Stimulated activated CD8-positive, alpha-beta memory T cell treated with anti-CD3 and anti-CD28 coated beads, Interleukin-7, amount 100 ng/mL, for 4 hours (primary cell): ENCODE measurements around the gene ZNF792.
"Not testable (repeated sequence)": the region's sequence is repeated elsewhere in the genome, so short reads cannot be mapped to it uniquely, and the experiment has no call there.

Experiments
- DNase-seq, 2 donors: peaks; one replicate each; pipeline ENCODE4 v3.0.0-alpha.2; 2020; ENCODE audit warnings: low read depth in 2 of 2

The ZNF792 gene

DNA sequence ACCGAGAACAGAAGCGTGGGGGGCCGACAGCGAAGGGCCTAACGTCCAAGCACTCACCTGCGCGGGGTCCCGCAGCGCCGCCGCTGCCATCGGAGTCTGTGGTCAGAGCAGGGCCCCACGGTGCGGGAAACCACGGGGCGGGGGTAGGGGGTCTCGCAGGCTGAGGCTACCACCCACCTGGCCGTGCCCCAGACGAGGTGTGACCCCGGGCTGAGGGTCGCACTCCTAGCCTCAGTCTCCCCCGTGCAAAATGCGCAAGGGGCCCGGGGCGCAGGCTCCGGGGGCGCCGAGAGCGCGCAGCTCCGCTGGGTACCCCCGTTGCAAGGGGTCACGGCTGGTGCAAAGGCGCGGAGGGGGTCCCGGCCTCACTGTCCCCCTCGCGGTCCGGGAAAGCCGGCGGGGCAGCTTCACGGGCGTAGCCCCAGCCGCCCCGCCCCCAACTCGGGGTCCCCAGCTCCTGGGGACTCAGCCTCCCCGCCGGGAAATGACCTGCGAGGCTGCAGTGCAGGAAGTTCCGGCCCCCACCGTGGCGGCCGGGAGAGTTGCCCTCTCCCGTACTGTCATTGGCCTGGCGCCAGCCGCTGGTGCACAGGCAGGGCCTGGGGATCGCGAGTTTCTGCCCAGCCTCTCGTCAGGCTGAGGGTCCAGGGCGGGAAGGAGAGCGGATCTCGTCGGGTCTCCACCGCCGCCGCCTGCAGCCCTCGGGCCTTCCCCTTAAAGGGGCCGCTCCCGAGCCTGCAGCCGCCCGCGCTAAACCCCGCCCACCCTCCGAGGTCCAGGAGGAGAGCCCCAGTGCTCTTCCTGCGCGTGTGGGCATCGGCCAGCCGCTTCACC, at the start of gene ZNF792:
Gene ZNF792, minus strand, starts transcription at position 657 of the 834 bp plus-strand sequence. Its CDS starts 567 bp downstream, at position 90.
- peak in 1 of 2 donors; percentile 35 for DNase-seq

DNA sequence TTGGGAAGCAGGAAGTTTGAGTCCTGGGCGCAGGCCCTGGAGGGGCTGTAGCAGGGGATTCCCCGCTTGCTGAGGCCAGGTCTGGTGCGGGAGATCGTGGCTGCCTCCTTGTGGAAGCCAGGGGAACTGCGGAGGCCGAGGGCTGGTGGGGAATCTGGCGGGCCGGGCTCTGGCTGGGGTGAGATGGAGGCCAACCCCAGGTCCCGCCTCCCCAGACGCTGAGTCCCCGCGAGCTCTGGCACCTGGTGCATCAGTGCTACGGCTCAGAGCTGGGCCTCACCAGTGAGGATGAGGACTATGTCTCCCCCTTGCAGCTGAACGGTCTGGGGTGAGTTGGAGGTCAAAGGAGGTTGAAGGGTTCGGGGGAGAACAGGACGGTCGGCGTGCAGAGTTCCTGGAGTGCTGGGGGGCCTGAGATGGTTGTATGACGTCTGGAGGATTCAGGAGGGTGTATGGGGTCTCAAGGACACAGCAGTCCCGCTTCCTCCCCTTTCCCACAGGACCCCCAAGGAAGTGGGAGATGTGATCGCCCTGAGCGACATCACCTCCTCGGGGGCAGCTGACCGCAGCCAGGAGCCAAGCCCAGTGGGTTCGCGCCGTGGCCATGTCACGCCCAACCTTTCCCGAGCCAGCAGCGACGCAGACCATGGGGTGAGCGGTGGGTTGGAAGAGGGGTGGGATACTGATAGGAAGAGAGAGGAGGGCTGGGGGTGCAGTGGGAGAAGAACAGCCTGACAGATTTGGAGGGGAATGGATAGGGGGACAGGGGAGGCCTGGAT, 49.2 kb upstream of the ZNF792 start:
- peak; percentile 60 to 74 for DNase-seq

DNA sequence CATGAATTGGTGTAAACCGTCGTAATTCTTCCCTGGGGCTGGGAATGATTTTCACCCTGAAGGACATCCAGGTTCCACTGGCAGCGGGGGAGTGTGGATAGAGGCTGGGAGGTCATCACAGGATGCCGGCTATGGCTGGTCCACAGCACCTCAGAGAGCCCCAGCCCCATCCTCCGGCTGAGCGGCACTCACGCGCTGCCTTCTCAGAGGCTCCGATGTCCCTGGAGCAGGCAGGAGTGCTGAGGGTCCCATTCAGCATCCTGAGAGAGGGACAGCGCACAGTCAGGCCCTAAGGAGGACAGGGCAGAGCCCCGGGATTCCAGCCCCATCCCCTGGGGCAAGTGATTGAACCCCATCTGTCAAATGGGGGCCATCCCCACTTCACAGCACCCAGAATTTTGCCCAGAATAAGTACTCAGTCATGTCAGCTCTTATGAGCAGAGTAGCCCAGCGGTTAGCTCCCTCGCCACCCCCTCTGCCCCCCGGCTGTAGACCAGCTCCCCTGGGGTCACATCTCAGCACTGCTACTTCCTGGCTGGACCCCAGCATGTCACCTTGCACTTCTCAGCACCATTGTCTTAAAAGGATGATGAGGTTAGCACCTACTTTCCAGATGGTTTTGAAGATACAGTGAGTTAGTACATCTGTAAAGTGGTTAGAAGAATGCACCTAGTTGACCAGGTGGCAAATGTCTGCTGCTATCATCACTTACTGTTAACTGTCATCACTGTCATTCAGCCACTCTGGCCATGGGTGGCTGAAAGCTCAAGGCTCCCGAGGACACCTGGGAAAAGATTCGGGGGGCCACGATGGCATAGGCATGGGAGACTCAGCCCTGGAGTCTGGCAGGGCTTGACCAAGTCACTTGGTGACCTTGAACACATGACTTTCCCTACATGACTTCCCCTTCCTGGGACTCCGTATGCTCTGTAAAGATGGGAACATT, 48.0 kb upstream of the ZNF792 start:
- DNase-seq: no peak

DNA sequence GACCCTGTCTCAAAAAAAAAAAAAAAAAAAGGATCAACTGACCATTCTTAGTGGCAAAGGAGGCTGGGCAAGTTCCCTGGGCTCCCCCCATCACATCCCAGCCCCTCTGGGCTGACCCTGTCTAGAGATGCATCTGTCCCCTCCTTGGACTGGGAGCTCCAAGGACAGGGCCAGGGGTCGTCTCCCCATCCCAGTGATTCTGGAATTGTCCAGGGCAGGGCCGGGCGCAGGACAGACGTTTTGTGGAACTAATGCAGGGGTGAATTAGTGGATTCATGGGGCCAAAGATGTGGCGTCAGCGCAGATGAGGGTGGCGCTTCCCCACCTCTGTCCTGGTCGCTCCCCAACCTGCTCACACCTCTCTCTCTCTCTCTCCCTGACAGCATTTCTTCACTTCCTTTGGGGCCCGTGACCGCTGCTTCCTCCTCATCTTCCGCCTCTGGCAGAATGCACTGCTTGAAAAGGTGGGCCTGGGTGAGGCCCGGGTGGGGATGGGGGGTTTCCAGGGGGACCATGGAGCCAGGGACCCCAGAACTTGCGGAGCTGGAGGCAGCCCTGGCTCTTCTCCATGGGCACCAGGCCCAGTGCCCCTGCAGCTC, 47.2 kb upstream of the ZNF792 start:
- DNase-seq: no peak

DNA sequence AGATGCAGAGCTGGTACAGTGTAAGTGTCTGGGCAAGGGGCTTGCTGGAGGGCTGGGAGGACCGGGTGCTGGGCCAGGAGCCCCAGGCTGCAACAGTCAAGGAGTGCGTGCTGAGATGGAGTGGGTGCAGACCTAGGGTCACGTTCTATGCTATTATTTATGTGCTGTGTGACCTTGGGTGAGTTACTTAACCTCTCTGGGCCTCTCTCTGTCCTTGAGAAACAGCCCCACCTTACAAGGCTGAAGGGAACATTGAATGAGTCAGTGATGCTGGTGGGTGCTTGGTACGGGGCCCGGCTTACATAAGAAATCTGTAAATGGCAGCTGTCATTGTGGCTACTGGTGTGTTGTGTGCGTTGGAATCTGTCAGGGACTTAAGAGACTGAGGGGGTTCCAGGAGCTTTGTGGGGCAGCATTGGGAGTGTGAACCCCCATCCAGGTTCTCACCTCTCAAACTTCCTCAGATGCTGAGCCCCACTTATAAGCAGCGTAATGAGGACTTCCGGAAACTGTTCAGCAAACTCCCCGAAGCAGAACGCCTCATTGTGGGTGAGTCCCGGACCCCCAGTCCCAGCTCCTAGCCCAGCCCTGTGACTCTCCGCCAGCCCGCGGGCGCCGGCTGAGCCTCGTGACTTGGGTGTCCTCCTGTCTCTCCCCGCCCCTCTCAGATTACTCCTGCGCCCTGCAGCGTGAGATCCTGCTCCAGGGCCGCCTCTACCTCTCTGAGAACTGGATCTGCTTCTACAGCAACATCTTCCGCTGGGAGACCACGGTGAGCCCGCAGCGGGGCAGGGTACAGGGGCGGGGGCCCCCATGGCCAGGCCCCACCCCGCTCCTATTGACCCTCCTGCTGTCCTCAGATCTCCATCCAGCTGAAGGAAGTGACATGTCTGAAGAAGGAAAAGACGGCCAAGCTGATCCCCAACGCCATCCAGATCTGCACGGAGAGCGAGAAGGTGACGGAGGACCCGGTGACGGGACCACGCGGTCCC, 45.7 kb upstream of the ZNF792 start:
- no peak for DNase-seq

DNA sequence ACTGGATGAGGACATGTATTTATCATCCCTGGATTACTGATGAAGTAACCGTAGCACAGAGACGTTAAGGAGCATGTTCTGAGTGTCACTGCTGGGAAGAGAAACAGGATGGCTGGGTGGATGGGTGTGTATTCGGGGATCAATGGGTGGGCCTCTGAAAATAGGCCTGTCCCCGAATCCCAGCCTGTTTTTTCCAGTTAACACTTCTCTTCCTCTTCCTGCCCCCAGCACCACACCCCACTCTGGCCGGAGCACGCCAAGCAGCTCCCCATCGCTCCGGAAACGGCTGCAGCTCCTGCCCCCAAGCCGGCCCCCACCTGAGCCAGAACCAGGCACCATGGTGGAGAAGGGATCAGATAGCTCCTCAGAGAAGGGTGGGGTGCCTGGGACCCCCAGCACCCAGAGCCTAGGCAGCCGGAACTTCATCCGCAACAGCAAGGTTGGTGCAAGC, 44.9 kb upstream of the ZNF792 start:
- DNase-seq: no peak

DNA sequence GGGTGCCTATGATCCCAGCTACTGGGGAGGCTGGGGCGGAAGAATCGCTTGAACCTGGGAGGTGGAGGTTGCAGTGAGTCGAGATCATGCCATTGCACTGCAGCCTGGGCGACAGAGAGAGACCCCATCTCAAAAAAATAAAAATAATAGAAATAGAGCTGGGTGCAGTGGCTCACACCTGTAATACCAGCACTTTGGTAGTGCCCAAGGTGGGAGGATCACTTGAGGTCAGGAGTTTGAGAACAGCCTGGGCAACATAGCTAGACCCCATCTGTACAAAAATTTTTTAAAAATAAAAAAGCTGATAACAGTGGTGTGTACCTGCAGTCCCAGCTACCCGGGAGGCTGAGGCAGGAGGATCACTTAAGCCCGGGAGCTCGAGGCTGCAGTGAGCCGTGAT, 43.4 kb upstream of the ZNF792 start:
- DNase-seq: not testable (repeated sequence)

DNA sequence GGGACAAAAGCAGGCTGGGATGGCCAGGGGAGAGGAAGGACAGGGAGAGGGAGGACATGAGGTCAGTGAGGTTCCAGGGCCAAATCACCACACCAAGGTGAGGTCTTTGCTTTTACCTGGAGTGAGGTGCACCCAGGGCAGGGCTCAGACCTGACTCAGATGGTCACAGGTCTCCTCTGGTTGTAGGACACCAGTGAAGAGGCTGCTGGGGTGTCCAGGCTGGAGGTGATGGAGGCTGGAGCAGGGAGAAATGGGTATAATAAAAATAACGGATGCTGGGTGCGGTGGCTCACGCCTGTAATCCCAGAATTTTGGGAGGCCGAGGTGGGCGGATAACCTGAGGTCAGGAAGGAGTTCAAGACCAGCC, 43.0 kb upstream of the ZNF792 start:
- no peak for DNase-seq

DNA sequence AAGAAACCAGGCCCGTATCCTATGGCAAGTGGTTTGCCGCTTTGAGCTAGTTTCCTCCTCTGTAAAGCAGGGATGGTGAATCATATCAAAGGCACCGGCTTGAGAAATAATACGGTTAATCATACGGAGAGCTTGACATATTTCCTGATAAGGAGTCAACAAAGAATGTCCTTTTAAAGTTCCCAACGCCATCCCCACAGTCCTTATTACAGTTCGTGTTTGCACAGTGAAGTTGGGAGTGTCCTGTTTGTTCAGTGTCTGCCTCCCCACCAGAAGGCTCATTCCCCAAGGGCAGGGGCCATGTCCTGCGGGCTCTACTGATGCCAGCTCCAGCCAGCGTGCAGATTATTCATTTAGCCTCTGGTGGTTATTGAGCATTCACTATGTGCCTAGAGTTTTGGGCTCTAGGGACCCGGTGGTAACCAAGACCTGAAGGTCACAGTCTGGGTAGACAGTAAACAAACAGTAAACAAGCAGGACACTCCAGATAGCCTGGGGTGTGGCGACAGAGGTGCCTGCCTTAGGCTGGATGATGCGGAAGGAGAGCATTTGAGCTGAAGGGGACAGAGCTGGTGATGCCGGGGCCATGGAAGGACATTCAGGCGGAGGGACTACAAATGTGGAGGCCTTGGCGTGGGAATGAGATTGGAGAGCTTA, 42.4 kb upstream of the ZNF792 start:
- no peak for DNase-seq

DNA sequence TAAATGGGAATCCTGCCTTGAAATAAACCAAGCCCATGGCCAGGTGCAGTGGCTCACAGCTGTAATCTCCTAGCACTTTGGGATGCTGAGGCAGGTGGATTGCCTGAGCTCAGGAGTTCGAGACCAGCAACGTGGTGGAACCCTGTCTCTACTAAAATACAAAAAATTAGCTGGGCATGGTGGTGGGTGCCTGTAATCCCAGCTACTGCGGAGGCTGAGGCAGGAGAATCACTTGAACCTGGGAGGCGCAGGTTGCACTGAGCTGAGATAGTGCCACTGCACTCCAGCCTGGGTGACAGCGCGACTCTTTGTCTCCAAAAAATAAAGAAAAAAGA, 41.9 kb upstream of the ZNF792 start:
- DNase-seq: not testable (repeated sequence)

DNA sequence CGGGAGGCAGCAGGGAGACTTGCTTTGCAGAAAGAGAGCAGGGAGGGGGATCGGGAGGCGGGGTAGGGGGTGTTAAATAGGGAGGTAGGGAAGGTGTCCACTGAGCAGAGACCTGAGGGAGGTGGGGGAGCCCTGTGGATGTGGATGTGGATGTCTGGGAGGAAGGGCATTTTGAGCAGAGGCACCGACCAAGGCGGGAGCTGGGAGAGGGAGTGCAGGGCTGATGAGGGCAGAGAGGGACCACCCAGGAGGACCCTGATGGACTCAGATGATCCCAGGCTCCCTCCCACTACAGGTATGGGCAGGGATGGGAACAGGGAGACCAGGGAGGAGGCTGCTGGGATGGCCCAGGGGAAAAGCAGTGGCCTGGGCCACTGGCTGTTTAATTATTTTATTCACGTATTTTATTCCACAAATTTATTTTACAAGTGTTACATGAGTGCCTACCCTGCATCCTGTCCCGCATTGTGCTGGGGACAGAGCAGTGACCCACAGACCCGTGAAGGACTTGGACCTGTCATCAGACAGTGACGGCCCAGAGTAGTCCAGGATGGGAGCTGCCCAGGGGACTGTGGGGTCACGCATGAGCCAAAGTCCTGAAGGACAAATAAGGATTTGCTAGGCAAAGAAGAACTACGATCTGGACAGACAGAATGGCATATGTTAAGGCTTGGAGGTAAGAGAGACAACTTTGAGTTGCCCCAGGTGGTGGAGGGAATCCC, 41.4 kb upstream of the ZNF792 start:
- DNase-seq: no peak

DNA sequence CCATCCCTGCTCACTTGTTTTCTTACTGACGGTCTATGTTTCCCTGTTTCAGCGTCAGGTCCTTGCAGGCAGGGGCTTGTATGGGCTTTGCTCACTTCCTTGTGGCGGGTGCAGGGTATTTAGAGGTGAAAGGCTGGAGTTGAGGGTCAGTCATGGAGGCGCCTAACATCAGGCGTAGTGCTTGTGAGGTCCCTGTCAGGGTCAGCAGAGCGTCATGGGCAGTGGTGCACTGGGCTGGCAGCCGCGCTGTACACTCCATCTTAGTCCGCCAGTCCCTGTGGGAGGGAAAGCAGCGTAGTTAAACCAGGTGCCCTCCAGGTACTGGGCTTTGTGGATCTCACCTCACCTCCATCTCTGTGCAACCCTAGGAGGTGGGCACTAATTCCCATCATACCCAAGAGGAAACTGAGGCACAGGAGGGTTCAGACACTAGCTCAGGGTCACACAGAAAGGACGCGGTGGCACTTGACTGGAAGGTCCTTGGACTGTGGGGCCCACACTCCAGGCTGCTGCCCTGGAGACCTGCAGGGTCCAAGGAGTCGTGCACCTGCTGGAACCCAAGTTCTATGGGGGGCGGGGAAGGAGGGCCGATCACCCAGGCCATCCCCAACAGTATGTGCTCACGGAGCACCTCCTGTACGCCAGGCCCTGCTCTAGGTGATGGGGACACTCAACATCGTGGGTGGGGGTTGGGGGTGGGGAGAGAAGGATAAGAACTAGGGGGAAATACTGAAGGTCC, 40.7 kb upstream of the ZNF792 start:
- DNase-seq: no peak

DNA sequence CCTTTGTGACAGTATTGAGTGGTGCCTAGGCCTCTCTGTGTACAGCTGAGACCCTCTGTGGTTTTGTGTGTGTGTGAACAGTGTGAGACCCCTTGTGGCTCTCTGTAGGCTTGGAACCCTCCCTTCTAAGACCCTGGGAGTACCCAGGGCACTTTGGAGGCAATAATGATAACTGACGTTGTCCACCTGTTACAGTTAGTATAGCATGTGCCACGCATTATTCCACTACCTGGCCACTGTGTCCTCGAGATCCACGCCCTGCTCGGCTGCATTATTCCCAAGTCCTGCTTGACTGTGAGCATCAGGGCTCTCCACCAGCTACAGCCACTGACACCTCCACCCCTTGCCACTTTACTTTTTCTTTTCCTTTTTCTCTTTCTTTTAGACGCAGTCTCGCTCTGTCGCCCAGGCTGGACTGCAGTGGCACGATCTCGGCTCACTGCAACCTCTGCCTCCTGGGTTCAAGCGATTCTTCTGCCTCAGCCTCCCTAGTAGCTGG, 38.1 kb upstream of the ZNF792 start:
- DNase-seq: no peak

DNA sequence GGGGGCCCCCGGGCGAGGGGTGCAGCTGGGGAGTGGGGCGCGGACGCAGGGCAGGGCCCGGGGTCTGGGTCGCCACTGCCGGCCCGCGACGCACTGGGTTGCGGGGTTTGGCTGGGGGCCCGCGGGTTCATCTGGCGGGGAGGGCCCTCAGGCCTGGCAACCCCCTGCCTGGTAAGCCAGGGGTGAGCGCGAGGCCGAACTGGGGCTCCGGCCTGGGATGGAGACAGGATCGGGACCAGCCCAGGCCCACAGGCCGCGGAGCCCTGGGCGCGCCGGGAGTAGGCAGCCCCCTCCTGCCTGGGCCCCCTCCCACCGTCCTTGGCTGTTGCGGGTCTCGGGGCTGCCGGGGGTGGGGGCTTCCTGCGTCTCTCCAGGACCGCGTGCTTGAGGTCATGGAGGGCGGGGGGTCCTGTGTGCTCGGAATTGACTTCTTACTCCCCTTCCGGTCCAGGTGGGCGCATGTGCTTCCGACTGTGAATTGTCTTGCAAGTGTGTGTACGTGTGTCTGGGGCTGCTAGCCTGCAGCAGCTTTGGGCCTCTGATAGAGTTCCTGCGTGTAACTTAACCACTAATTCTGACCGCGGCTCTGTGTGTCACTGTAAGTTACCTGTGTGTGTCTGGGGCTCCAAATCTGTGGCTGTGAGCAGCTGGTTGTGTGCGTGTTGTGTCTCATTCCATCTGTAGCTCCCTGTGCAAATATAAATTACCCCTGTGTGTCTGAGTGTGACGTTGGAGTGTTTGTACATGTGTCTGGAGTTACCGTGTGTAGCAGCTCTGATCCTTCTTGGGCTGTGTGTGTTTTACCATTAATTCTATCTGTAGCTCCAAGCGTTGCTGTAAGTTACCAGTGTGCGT, 36.8 kb upstream of the ZNF792 start:
- peak; percentile 42 to 47 for DNase-seq

DNA sequence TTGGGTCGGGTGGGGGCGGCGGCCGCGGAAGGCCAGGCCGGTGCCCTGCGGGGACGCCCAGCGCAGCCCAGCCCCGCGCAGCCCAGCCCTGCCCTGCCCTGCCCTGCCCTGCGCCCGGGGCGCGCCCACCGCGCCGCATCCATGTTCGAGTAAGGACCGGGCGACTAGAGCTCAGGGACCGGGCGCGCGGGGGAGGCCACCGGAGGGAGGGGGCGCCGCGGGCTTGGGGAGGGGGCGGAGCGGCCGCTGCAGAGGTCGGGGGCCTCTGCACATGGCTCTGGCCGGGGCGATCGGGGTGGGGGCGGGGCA, 36.3 kb upstream of the ZNF792 start:
- no peak for DNase-seq

DNA sequence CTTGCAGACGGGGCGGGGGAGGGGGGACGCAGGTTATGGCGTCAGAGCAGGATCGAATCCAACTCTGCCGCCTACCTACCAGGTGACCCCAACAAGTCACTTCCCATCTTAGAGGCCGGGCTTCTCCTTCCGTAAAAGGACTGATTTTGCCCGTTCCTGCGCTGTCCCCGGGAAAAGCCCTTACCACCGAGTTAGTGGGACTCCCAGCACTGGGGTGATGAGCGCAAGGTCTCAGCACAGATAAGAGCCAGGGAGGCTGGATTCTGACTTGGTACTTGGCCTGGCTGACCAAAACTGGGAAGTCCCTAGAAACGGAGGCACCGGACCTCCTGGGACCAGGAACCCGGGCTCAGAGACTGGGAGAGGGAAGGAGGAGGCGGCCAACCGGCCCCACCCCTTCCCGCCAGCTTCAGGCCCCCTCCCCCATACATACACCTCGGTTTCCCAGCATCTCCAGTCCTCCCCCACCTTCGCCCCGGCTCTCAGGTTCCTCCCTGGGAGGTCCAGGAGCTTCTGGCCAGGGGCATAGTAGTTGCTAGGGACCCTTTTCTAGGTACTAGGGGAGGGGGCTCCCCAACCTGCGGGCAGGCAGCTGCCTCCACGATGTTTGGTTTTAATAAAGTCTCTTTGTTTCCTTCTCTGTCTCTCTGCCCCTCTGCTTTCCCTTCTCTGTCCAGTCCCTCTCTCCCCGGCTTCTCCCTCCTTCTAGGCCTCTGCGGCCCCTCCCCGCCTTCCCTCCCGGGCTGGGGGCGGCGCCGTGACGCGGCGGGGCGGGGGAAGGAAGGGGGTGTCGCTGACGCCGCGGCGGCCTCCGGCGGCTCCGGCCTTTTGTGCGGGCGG, 35.7 kb upstream of the ZNF792 start, which contains the start of gene GRAMD1A:
Gene GRAMD1A, plus strand, starts transcription at position 826 of the 840 bp plus-strand sequence. CDS start 156 bp downstream, outside the sequence.
- DNase-seq: peak; percentile 24 to 67
